T-cell (primary cell): ENCODE results near the gene MAP4. TPM values are rescaled to one million over a fixed set of nuclear protein-coding genes. Genes with fewer than 3 reads are reported as not detected.

ENCODE experiments used
- ATAC-seq, 4 experiments: fragments of 200-7000 bp in 3 of 4; fragments of 150-1000 bp in 1 of 4; cut with Tn5 transposase; replicated peaks in 1 of 4; 1 replicate in 3 of 4; 2 replicates in 1 of 4; pipeline ENCODE4 v1.10.0; 2021; ENCODE audit warnings: moderate library complexity in 3 of 4, mild to moderate bottlenecking in 2 of 4, moderate number of reproducible peaks in 1 of 4
- CTCF ChIA-PET, 2 donors: fragments of 300-600 bp; sonication (Branson Sonifier 250); formaldehyde crosslinking; loops; one replicate each; lab custom pipeline; 2022; ENCODE audit warnings: antibody characterized with exemption in 2 of 2; lab: Charles Lee
- POLR2A ChIA-PET, 2 donors: fragments of 300-600 bp; sonication (Branson Sonifier 250); formaldehyde crosslinking; loops; one replicate each; lab custom pipeline; 2022; ENCODE audit warnings: antibody characterized with exemption in 2 of 2; lab: Charles Lee
- DNase-seq, 35 experiments: peaks; one replicate each; pipeline versions ENCODE4 v3.0.0 to v3.0.0-alpha.2; 2013 to 2023
- H3K27ac ChIP-seq: one replicate; pipeline ENCODE4 v1.5.1; 2013; ENCODE audit warnings: low read length
- H3K27me3 ChIP-seq, 2 experiments: replicated peaks in 1 of 2; 1 replicate in 1 of 2; 2 replicates in 1 of 2; pipeline versions ENCODE4 v1.6.1 to v1.7.0; 2013; ENCODE audit warnings: low read length in 1 of 2, mixed read lengths in 1 of 2; ENCODE audit not compliant: control insufficient read depth in 2 of 2, insufficient read depth in 2 of 2; ENCODE audit errors: extremely low read depth in 1 of 2
- H3K36me3 ChIP-seq, 2 donors: 1 replicate in 1 of 2; 2 replicates in 1 of 2; pipeline versions ENCODE4 v1.6.1 to v1.7.0; 2013; ENCODE audit warnings: low read length in 1 of 2; ENCODE audit not compliant: control insufficient read depth in 2 of 2, insufficient read depth in 1 of 2; ENCODE audit errors: extremely low read depth in 1 of 2
- H3K4me1 ChIP-seq, 2 experiments: 1 replicate in 1 of 2; 2 replicates in 1 of 2; pipeline versions ENCODE4 v1.6.1 to v1.7.0; 2013; ENCODE audit warnings: low read length in 2 of 2, mixed read lengths in 1 of 2; ENCODE audit not compliant: insufficient read depth in 2 of 2, control insufficient read depth in 1 of 2; ENCODE audit errors: extremely low read depth in 1 of 2
- H3K4me3 ChIP-seq, 2 donors: 1 replicate in 1 of 2; 2 replicates in 1 of 2; pipeline versions ENCODE4 v1.5.1 to v1.7.0; 2013; ENCODE audit warnings: mild to moderate bottlenecking in 2 of 2, low read length in 1 of 2, moderate library complexity in 1 of 2; ENCODE audit not compliant: control insufficient read depth in 1 of 2; ENCODE audit errors: extremely low read depth in 1 of 2
- H3K9me3 ChIP-seq: 2 replicates; pipeline ENCODE4 v1.7.0; 2013
- H3K27ac Mint-ChIP-seq, 2 donors: one replicate each; pipeline ENCODE4 v1.8.0; 2020 to 2021; ENCODE audit warnings: mild to moderate bottlenecking in 2 of 2, mixed read lengths in 2 of 2
- H3K27me3 Mint-ChIP-seq, 2 donors: one replicate each; pipeline ENCODE4 v1.8.0; 2021 to 2022; ENCODE audit warnings: mixed read lengths in 2 of 2
- H3K36me3 Mint-ChIP-seq: one replicate; pipeline ENCODE4 v1.8.0; 2021; ENCODE audit warnings: mixed read lengths
- H3K4me1 Mint-ChIP-seq, 3 donors: one replicate each; pipeline ENCODE4 v1.8.0; 2020 to 2022; ENCODE audit warnings: mixed read lengths in 3 of 3, mild to moderate bottlenecking in 1 of 3
- H3K4me3 Mint-ChIP-seq, 3 donors: one replicate each; pipeline ENCODE4 v1.8.0; 2020 to 2022; ENCODE audit warnings: mild to moderate bottlenecking in 3 of 3, mixed read lengths in 3 of 3, moderate library complexity in 3 of 3
- H3K9me3 Mint-ChIP-seq, 3 donors: one replicate each; pipeline ENCODE4 v1.8.0; 2020 to 2022; ENCODE audit warnings: mixed read lengths in 3 of 3
- WGBS: methylation state at CpG from one replicate; pipeline ENCODE4 v1.1.5; 2013; ENCODE audit warnings: missing lambda C conversion rate; ENCODE audit not compliant: insufficient coverage; 5-methylcytosine and 5-hydroxymethylcytosine counted together
- total RNA-seq, 35 experiments: library from RNA in 6 of 35; stranded (reverse) in 6 of 35; fragments of 120-200 nt in 1 of 35; gene quantifications; one replicate each; pipeline versions ENCODE4 v1.2.1 to v1.2.4 and lab custom pipeline; 2013 to 2026

MAP4 gene
- total RNA-seq, 5 donors from 2014 or later (not counting 1 experiment from before 2014, with no cell fraction given) = 60.7 to 85.1 (median 76.7) TPM

DNA sequence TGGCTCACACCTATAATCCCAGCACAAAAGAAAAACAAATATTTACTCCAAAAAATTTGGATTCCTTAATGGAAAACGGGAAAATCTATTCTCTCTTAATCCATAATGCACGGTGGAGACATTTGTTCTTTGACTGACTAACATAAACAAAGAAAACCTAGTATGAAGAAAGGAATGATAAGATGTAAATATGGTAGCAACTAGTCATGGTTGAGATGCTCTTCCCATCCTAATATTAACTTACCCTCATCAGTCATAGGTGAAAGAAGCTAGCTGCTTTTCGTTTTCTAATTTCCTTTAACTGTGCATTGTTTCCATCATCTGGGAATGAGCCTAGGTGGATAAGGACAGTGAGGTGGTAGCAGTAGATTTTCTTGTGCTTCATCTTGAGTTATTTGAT, 22.0 kb downstream of the MAP4 start:
- WGBS = no CpG with 5 or more reads among the region's 3 CpGs

DNA sequence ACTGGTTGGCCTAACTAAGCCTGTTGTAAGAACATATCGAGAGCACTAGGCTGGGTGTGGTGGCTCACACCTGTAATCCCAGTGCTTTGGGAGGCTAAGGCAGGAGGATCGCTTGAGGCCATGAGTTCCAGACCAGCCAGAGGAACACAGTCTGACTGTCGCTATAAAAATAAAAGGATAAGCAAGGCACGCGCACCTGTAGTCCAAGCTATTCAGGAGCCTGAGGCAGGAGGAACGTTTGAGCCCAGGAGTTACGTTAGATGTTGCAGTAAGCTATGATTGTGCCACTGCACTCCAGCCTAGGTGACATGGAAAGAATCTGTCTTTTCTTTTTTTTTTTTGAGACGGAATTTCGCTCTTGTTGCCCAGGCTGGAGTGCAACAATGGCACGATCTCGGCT, 24.9 kb downstream of the MAP4 start:
- POLR2A ChIA-PET = interaction anchor here in 1 of 2 donors (0.7 kb wide), 1 partner anchor 18 kb away, joined by 3 read pairs; no protein-coding TSS in a partner anchor
- Histone ChIP-seq H3K27ac (no peak overlapping the region), H3K4me1 (no peaks in the 10 kb centered on the region), H3K4me3 (no peak overlapping the region), H3K36me3 (peaks cover 0 to 8% of the 10 kb centered on the region in 2 donors), H3K27me3 (no peaks in the 10 kb centered on the region), H3K9me3 (no peaks in the 10 kb centered on the region)
- H3K4me1 Mint-ChIP-seq = peaks cover 3 to 7% (median 4%) of the 10 kb centered on the region in 3 donors
- H3K27ac Mint-ChIP-seq = no peak overlapping the region
- no peak for DNase-seq
- CTCF ChIA-PET = interaction anchor here (0.7 to 1.1 kb wide), 4 partner anchors 159 to 474 kb away, joined by 4 to 5 read pairs (median 4); no protein-coding TSS in a partner anchor
- H3K27me3 Mint-ChIP-seq = no peaks in the 10 kb centered on the region
- no peak overlapping the region for H3K4me3 Mint-ChIP-seq
- over 99% methylated on average over 9 of the region's 11 CpGs for WGBS
- no peak for ATAC-seq
- peaks cover 29% of the 10 kb centered on the region for H3K36me3 Mint-ChIP-seq
- no peaks in the 10 kb centered on the region for H3K9me3 Mint-ChIP-seq

More for the DNA sequence above, 22.0 kb downstream of the MAP4 start:
- Histone ChIP-seq H3K27me3 (no peaks in the 10 kb centered on the region), H3K27ac (no peak overlapping the region), H3K9me3 (no peaks in the 10 kb centered on the region), H3K36me3 (peaks cover 0 to 8% of the 10 kb centered on the region in 2 donors), H3K4me3 (no peak overlapping the region), H3K4me1 (no peaks in the 10 kb centered on the region)
- peaks cover 26% of the 10 kb centered on the region for H3K36me3 Mint-ChIP-seq
- no peak overlapping the region for H3K27ac Mint-ChIP-seq
- no peaks in the 10 kb centered on the region for H3K27me3 Mint-ChIP-seq
- ChIA-PET CTCF (no interaction called here), POLR2A (no interaction called here)
- no peaks in the 10 kb centered on the region for H3K9me3 Mint-ChIP-seq
- peaks cover 12 to 23% (median 12%) of the 10 kb centered on the region in 3 donors for H3K4me1 Mint-ChIP-seq
- ATAC-seq = no peak
- no peak for DNase-seq
- H3K4me3 Mint-ChIP-seq = no peak overlapping the region

DNA sequence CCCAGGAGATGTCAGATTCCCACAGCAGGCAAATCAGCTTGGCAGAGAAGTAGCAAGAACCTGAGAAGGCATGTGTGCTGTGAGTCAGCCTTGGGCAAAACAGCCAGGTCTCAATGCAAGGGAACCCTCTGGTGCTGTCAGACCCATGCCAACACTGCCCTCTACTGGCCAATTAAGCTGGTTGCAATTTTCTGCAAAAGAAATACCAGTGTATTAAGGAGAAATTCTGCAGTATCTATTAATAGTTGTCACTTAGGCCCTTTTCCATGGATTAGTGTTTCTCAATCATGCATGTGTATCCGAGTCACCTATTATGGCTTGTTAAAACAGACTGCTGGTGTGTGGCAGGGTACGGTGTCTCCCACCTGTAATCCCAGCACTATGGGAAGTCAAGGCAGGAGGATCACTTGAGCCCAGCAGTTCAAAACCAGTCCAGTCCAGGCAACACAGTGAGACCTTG, 26.2 kb downstream of the MAP4 start:
- no peaks in the 10 kb centered on the region for H3K9me3 Mint-ChIP-seq
- peak; percentile 16 to 86 (median 61) for DNase-seq
- H3K27ac Mint-ChIP-seq = no peak overlapping the region
- Histone ChIP-seq H3K27me3 (no peaks in the 10 kb centered on the region), H3K36me3 (peaks cover 0 to 3% of the 10 kb centered on the region in 2 donors), H3K27ac (no peak overlapping the region), H3K4me1 (no peaks in the 10 kb centered on the region), H3K4me3 (no peak overlapping the region), H3K9me3 (no peaks in the 10 kb centered on the region)
- no peak overlapping the region for H3K4me3 Mint-ChIP-seq
- POLR2A ChIA-PET = no interaction called here
- WGBS = no CpG with 5 or more reads among the region's 2 CpGs
- H3K36me3 Mint-ChIP-seq = peaks cover 25% of the 10 kb centered on the region
- H3K4me1 Mint-ChIP-seq = peaks cover 3 to 5% (median 4%) of the 10 kb centered on the region in 3 donors
- peak; percentile 86 to 95 (median 91) for ATAC-seq
- CTCF ChIA-PET = interaction anchor here (0.5 to 2.4 kb wide), 18 partner anchors 8 to 569 kb away, joined by 3 to 27 read pairs (median 4); no protein-coding TSS in a partner anchor
- no peaks in the 10 kb centered on the region for H3K27me3 Mint-ChIP-seq

DNA sequence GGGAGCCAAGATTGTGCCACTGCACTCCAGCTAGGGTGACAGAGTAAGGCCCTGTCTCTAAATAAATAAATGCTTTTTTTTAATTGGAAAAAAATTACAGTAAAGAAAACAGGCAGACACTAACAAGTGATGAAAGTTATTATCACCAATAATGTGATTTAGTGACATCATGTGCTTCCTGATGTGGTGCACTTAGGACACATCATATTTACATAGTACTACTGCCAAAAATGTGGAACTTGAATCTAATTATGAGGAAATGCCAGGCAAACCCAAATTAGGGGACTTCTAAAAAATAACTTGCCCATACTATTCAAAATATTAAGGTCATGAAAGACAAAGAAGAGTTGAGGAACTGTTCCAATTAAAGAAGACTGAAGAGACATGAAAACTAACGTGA, 30.8 kb downstream of the MAP4 start:
- POLR2A ChIA-PET = no interaction called here
- peaks cover 14% of the 10 kb centered on the region for H3K36me3 Mint-ChIP-seq
- no peaks in the 10 kb centered on the region for H3K4me1 ChIP-seq
- no peak overlapping the region for H3K27ac Mint-ChIP-seq
- CTCF ChIA-PET = no interaction called here
- no peak overlapping the region for H3K27ac ChIP-seq
- no peaks in the 10 kb centered on the region for H3K9me3 Mint-ChIP-seq
- H3K4me1 Mint-ChIP-seq = peaks cover 4 to 5% (median 4%) of the 10 kb centered on the region in 3 donors
- H3K9me3 ChIP-seq = no peaks in the 10 kb centered on the region
- ATAC-seq = no peak
- H3K36me3 ChIP-seq = no peaks in the 10 kb centered on the region
- H3K4me3 Mint-ChIP-seq = no peak overlapping the region
- H3K27me3 Mint-ChIP-seq = no peaks in the 10 kb centered on the region
- no peak overlapping the region for H3K4me3 ChIP-seq
- DNase-seq = no peak
- no peaks in the 10 kb centered on the region for H3K27me3 ChIP-seq
- 83% methylated on average over 1 of the region's 1 CpG for WGBS

DNA sequence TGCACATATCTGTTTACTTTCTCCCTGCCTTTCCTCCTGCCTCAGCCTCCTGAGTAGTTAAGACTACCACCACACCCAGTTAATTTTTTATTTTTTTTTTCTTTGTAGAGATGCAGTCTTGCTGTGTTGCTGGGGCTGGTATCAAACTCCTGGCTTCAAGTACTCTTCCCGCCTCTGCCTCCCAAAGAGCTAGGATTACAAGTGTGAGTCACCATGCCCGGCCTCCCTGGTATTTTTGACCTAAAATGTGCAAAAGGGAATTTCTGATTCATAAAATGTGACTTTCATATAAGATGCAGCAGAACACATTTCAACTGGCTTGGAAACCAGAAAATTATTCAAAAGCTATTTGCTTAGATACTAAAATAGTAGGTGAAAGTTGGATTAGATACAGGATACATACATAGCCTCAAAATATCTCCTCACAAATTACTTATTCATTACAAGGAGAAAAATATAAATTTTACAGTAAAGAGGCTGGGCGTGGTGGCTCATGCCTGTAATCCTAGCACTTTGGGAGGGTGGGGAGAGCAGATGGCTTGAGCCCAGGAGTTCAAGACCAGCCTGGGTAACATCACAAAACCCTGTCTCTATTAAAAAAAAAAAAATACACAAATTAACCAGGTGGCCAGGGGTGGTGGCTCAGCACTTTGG, 32.0 kb downstream of the MAP4 start:
- no peaks in the 10 kb centered on the region for H3K9me3 Mint-ChIP-seq
- ChIA-PET CTCF (interaction anchor here in 1 of 2 donors (0.5 kb wide), 1 partner anchor 145 kb away, joined by 3 read pairs; no protein-coding TSS in a partner anchor), POLR2A (no interaction called here)
- no peaks in the 10 kb centered on the region for H3K36me3 ChIP-seq
- H3K4me1 ChIP-seq = no peaks in the 10 kb centered on the region
- no peak overlapping the region for H3K27ac ChIP-seq
- no peaks in the 10 kb centered on the region for H3K27me3 ChIP-seq
- ATAC-seq (no peak), DNase-seq (no peak)
- no peak overlapping the region for H3K4me3 ChIP-seq
- H3K27me3 Mint-ChIP-seq = no peaks in the 10 kb centered on the region
- H3K36me3 Mint-ChIP-seq = peaks cover 14% of the 10 kb centered on the region
- no peaks in the 10 kb centered on the region for H3K9me3 ChIP-seq
- peaks cover 0 to 2% (median 0%) of the 10 kb centered on the region in 3 donors for H3K4me1 Mint-ChIP-seq
- no peak overlapping the region for H3K4me3 Mint-ChIP-seq
- 100% methylated on average over 1 of the region's 3 CpGs for WGBS
- H3K27ac Mint-ChIP-seq = no peak overlapping the region

DNA sequence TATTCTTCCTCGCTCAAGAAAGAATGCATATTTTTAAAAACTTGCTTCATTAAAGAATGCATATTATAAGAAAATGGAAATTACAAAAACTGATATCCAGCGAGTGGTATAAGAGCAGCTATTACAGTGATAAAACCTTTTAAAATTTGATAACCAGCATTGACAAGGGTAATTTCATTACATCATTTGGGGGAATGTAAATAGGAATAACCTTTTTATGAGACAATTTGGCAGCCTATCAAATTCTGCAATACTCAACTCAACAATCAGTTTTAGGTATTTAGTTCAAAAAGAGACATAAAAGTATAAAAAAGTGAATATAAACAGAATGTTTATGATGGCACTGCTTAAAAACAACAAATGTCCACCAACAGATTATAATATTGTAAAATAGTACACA, 35.4 kb downstream of the MAP4 start:
- DNase-seq = no peak
- Mint-ChIP-seq H3K27ac (no peak overlapping the region), H3K9me3 (no peaks in the 10 kb centered on the region), H3K4me3 (no peak overlapping the region), H3K4me1 (peaks cover 2 to 8% (median 4%) of the 10 kb centered on the region in 3 donors), H3K27me3 (no peaks in the 10 kb centered on the region), H3K36me3 (peaks cover 6% of the 10 kb centered on the region)
- POLR2A ChIA-PET = no interaction called here
- Histone ChIP-seq H3K27ac (no peak overlapping the region), H3K9me3 (no peaks in the 10 kb centered on the region), H3K4me1 (no peaks in the 10 kb centered on the region), H3K4me3 (no peak overlapping the region), H3K36me3 (no peaks in the 10 kb centered on the region), H3K27me3 (no peaks in the 10 kb centered on the region)
- CTCF ChIA-PET = interaction anchor here in 1 of 2 donors (0.6 to 1.6 kb wide), 2 partner anchors 8 to 123 kb away, joined by 4 to 6 read pairs; no protein-coding TSS in a partner anchor
- no peak for ATAC-seq
- WGBS = no CpG with 5 or more reads among the region's 2 CpGs
